Hepatocyte (in vitro differentiated cells): ENCODE results near the gene RPS6KA4. TPM values are rescaled to one million over a fixed set of nuclear protein-coding genes. Genes with fewer than 3 reads are reported as not detected.

Experiments
- DNase-seq: peaks from one replicate; pipeline ENCODE4 v3.0.0-alpha.2; 2016; ENCODE audit warnings: low spot score
- H2AFZ ChIP-seq: fragments of 200-600 bp; sonication (generic); 2 replicates; pipeline ENCODE4 v1.6.0; 2016; ENCODE audit warnings: antibody characterized with exemption, mild to moderate bottlenecking
- H3K27ac ChIP-seq: fragments of 200-600 bp; sonication (generic); 2 replicates; pipeline ENCODE4 v1.5.1; 2016; ENCODE audit warnings: mild to moderate bottlenecking
- H3K27me3 ChIP-seq: fragments of 200-600 bp; sonication (generic); 2 replicates; pipeline ENCODE4 v1.6.1; 2016
- H3K36me3 ChIP-seq: fragments of 200-600 bp; sonication (generic); replicated peaks from 2 replicates; pipeline ENCODE4 v1.5.1; 2016; ENCODE audit warnings: low read depth; ENCODE audit not compliant: insufficient read depth
- H3K4me1 ChIP-seq: fragments of 200-600 bp; sonication (generic); 2 replicates; pipeline ENCODE4 v1.5.1; 2016; ENCODE audit warnings: mild to moderate bottlenecking, moderate library complexity; ENCODE audit not compliant: insufficient read depth
- H3K4me2 ChIP-seq: fragments of 200-600 bp; sonication (generic); 2 replicates; pipeline ENCODE4 v1.6.0; 2016
- H3K4me3 ChIP-seq: fragments of 200-600 bp; sonication (generic); 2 replicates; pipeline ENCODE4 v1.5.1; 2016; ENCODE audit warnings: mild to moderate bottlenecking
- H3K79me2 ChIP-seq: fragments of 200-600 bp; sonication (generic); 2 replicates; pipeline ENCODE4 v1.6.0; 2017; ENCODE audit warnings: mild to moderate bottlenecking
- H3K9me2 ChIP-seq: fragments of 200-600 bp; sonication (generic); replicated peaks from 2 replicates; pipeline ENCODE4 v1.6.0; 2017; ENCODE audit warnings: mild to moderate bottlenecking; ENCODE audit not compliant: insufficient read depth
- H3K9me3 ChIP-seq: fragments of 200-600 bp; sonication (generic); 2 replicates; pipeline ENCODE4 v1.5.1; 2016; ENCODE audit warnings: low read depth, mild to moderate bottlenecking
- H4K20me1 ChIP-seq: fragments of 200-600 bp; sonication (generic); 2 replicates; pipeline ENCODE4 v1.6.0; 2016; ENCODE audit warnings: mild to moderate bottlenecking; ENCODE audit not compliant: insufficient read depth, poor library complexity, severe bottlenecking
- CTCF ChIP-seq: fragments of 200-600 bp; sonication (generic); IDR thresholded peaks from 2 replicates; pipeline ENCODE4 v1.5.1; 2016; ENCODE audit warnings: antibody characterized with exemption, mild to moderate bottlenecking; ENCODE audit not compliant: poor library complexity
- EZH2 ChIP-seq: fragments of 200-600 bp; sonication (generic); IDR thresholded peaks from 2 replicates; pipeline ENCODE4 v1.6.1; 2016; ENCODE audit warnings: antibody characterized with exemption, mild to moderate bottlenecking, borderline replicate concordance
- EZH2phosphoT487 ChIP-seq: fragments of 200-600 bp; sonication (generic); IDR thresholded peaks from one replicate; pipeline ENCODE4 v1.6.1; 2018; ENCODE audit warnings: antibody characterized with exemption, mild to moderate bottlenecking, low read depth, moderate library complexity; ENCODE audit not compliant: unreplicated experiment, severe bottlenecking
- WGBS: methylation state at CpG from one replicate; pipeline ENCODE4 v1.1.6; 2016; ENCODE audit warnings: low lambda C conversion rate; ENCODE audit errors: missing lambda C conversion rate; 5-methylcytosine and 5-hydroxymethylcytosine counted together
- polyA plus RNA-seq: library from polyadenylated mRNA; unstranded; fragments of >200 nt; fragmentation: Nextera tagmentation; extraction: Ambion mirVana; gene quantifications from 2 replicates; pipeline ENCODE4 v1.2.1, GENCODE V29; 2016
- total RNA-seq: library from RNA; depleted of rRNA; stranded (reverse); fragments of >200 nt; gene quantifications from 2 replicates; pipeline ENCODE4 v1.2.3, GENCODE V29; 2014

The RPS6KA4 gene
- total and polyA plus RNA-seq, 2 experiments from 2014 or later = 35.9 to 44.0 TPM

GRCh38 chr11:64324692-64325469 lies 34.1 kb upstream of the RPS6KA4 start:
- no peak overlapping the region for H2AFZ ChIP-seq
- 83% methylated on average over 11 of the region's 11 CpGs for WGBS
- no peaks in the 10 kb centered on the region for H3K9me2 ChIP-seq
- DNase-seq = peak; percentile 3
- no peak overlapping the region for H3K4me2 ChIP-seq
- no peaks in the 10 kb centered on the region for H3K27me3 ChIP-seq
- H3K4me3 ChIP-seq = no peak overlapping the region
- no peaks in the 10 kb centered on the region for H3K36me3 ChIP-seq
- TF ChIP-seq CTCF = no peak
- TF ChIP-seq EZH2phosphoT487 = no peak
- TF ChIP-seq EZH2 = no peak
- no peaks in the 10 kb centered on the region for H3K9me3 ChIP-seq
- no peaks in the 10 kb centered on the region for H3K79me2 ChIP-seq
- H3K4me1 ChIP-seq = peaks cover 15% of the 10 kb centered on the region
- H4K20me1 ChIP-seq = no peaks in the 10 kb centered on the region
- H3K27ac ChIP-seq = no peak overlapping the region

GRCh38 chr11:64327375-64327774 lies 31.6 kb upstream of the RPS6KA4 start:
- DNase-seq = no peak
- no peak for TF ChIP-seq CTCF
- TF ChIP-seq EZH2 = no peak
- TF ChIP-seq EZH2phosphoT487 = no peak
- Histone ChIP-seq H3K4me3 (no peak overlapping the region), H3K36me3 (no peaks in the 10 kb centered on the region), H3K4me2 (no peak overlapping the region), H3K9me3 (no peaks in the 10 kb centered on the region), H3K4me1 (no peaks in the 10 kb centered on the region), H3K27ac (no peak overlapping the region), H2AFZ (no peak overlapping the region), H3K27me3 (no peaks in the 10 kb centered on the region), H3K9me2 (no peaks in the 10 kb centered on the region), H4K20me1 (no peaks in the 10 kb centered on the region), H3K79me2 (no peaks in the 10 kb centered on the region)
- 83% methylated on average over 2 of the region's 2 CpGs for WGBS

- Histone ChIP-seq H3K9me3 (no peaks in the 10 kb centered on the region), H3K27ac (no peak overlapping the region), H3K27me3 (no peaks in the 10 kb centered on the region), H4K20me1 (no peaks in the 10 kb centered on the region), H3K4me2 (no peak overlapping the region), H3K4me1 (no peaks in the 10 kb centered on the region), H2AFZ (no peak overlapping the region), H3K79me2 (no peaks in the 10 kb centered on the region), H3K4me3 (no peak overlapping the region), H3K9me2 (no peaks in the 10 kb centered on the region), H3K36me3 (no peaks in the 10 kb centered on the region)
- 86% methylated on average over 3 of the region's 3 CpGs for WGBS
- TF ChIP-seq EZH2phosphoT487 (no peak), EZH2 (no peak), CTCF (no peak)
- DNase-seq = no peak
Measured at GRCh38 chr11:64327993-64328392, 31.0 kb upstream of the RPS6KA4 start.
